IMR-90 (cell line): Measurements from ENCODE around the gene GAB1. TPM values are rescaled to one million over a fixed set of nuclear protein-coding genes. Genes with fewer than 3 reads are reported as not detected.

Experiments used
- ATAC-seq: fragments of 200-7000 bp; cut with Tn5 transposase; 2 replicates; pipeline ENCODE4 v1.9.1; 2020; ENCODE audit warnings: low read depth, mild to moderate bottlenecking, moderate library complexity
- BruUV-seq: library from RNA; stranded (reverse); fragments of 400-500 nt; replicated peaks from 2 replicates; lab custom pipeline; 2021; lab: Mats Ljungman, UMichigan
- CTCF ChIA-PET: fragments of 300-600 bp; formaldehyde crosslinking; extraction: SDS; loops from one replicate; lab custom pipeline; 2021; ENCODE audit warnings: antibody characterized with exemption; lab: Yijun Ruan, JAX
- POLR2A ChIA-PET: fragments of 300-600 bp; sonication (Branson Sonifier 250); formaldehyde crosslinking; loops from one replicate; lab custom pipeline; 2022; ENCODE audit warnings: antibody characterized with exemption; ENCODE audit not compliant: unreplicated experiment; lab: Charles Lee
- DNase-seq: peaks from one replicate; pipeline ENCODE4 v3.0.0; 2013
- H2AFZ ChIP-seq: replicated peaks from 2 replicates; pipeline ENCODE3; 2013; ENCODE audit warnings: low read length, mild to moderate bottlenecking; ENCODE audit not compliant: poor library complexity
- H2AK5ac ChIP-seq: 2 replicates; pipeline ENCODE4 v1.6.1; 2013; ENCODE audit warnings: low read depth, low read length, inconsistent platforms
- H2AK9ac ChIP-seq: replicated peaks from 2 replicates; pipeline ENCODE3; 2013; ENCODE audit warnings: mild to moderate bottlenecking, low read depth, low read length, moderate library complexity; ENCODE audit not compliant: poor library complexity
- H2BK120ac ChIP-seq: 2 replicates; pipeline ENCODE4 v1.6.1; 2013; ENCODE audit warnings: low read depth, low read length, inconsistent platforms
- H2BK15ac ChIP-seq: 3 replicates; pipeline ENCODE4 v1.6.1; 2013; ENCODE audit warnings: low read depth, low read length, inconsistent platforms
- H2BK20ac ChIP-seq: 2 replicates; pipeline ENCODE4 v1.6.1; 2013; ENCODE audit warnings: low read depth, mild to moderate bottlenecking, inconsistent platforms, low read length, moderate library complexity
- H2BK5ac ChIP-seq: 2 replicates; pipeline ENCODE4 v1.6.1; 2013; ENCODE audit warnings: mild to moderate bottlenecking, low read depth, low read length, inconsistent platforms; ENCODE audit not compliant: poor library complexity, severe bottlenecking
- H3K14ac ChIP-seq: replicated peaks from 2 replicates; pipeline ENCODE4 v1.6.1; 2013; ENCODE audit warnings: low read depth, low read length, inconsistent platforms
- H3K18ac ChIP-seq: 2 replicates; pipeline ENCODE4 v1.6.1; 2013; ENCODE audit warnings: low read depth, low read length, control low read depth
- H3K23ac ChIP-seq: 2 replicates; pipeline ENCODE4 v1.6.1; 2013; ENCODE audit warnings: low read depth, low read length, inconsistent platforms
- H3K27ac ChIP-seq: 2 replicates; pipeline ENCODE4 v1.5.1; 2013; ENCODE audit warnings: mild to moderate bottlenecking, control low read depth, low read length; ENCODE audit not compliant: insufficient read depth
- H3K27me3 ChIP-seq: 2 replicates; pipeline ENCODE4 v1.6.1; 2013; ENCODE audit warnings: low read length; ENCODE audit not compliant: control insufficient read depth, insufficient read depth
- H3K36me3 ChIP-seq: 2 replicates; pipeline ENCODE4 v1.6.1; 2013; ENCODE audit warnings: low read length, mixed read lengths; ENCODE audit not compliant: control insufficient read depth, insufficient read depth
- H3K4ac ChIP-seq: 2 replicates; pipeline ENCODE4 v1.6.1; 2013; ENCODE audit warnings: low read depth, low read length, inconsistent platforms
- H3K4me1 ChIP-seq: 2 replicates; pipeline ENCODE4 v1.6.1; 2013; ENCODE audit warnings: low read length, mixed read lengths; ENCODE audit not compliant: control insufficient read depth, insufficient read depth
- H3K4me2 ChIP-seq: 2 replicates; pipeline ENCODE4 v1.6.1; 2013; ENCODE audit warnings: low read depth, mild to moderate bottlenecking, control low read depth, low read length, moderate library complexity
- H3K4me3 ChIP-seq: 2 replicates; pipeline ENCODE4 v1.5.1; 2013; ENCODE audit warnings: low read depth, mild to moderate bottlenecking, control low read depth, low read length, moderate library complexity; ENCODE audit not compliant: insufficient read depth
- H3K56ac ChIP-seq: 2 replicates; pipeline ENCODE4 v1.6.1; 2013; ENCODE audit warnings: low read length, inconsistent platforms; ENCODE audit not compliant: insufficient read depth; ENCODE audit errors: extremely low read depth
- H3K79me1 ChIP-seq, 2 experiments: 2 replicates each; pipeline ENCODE4 v1.6.1; 2013; ENCODE audit warnings: low read length in 2 of 2, inconsistent platforms in 1 of 2, low read depth in 1 of 2
- H3K9ac ChIP-seq: 2 replicates; pipeline ENCODE4 v1.6.1; 2013; ENCODE audit warnings: low read depth, low read length, control low read depth
- H3K9me1 ChIP-seq: 2 replicates; pipeline ENCODE4 v1.6.1; 2013; ENCODE audit warnings: low read length, inconsistent platforms; ENCODE audit not compliant: insufficient read depth
- H3K9me3 ChIP-seq: 2 replicates; pipeline ENCODE4 v1.6.1; 2013; ENCODE audit warnings: low read length; ENCODE audit not compliant: control insufficient read depth, insufficient read depth
- H4K20me1 ChIP-seq: 2 replicates; pipeline ENCODE4 v1.6.1; 2013; ENCODE audit warnings: low read length, inconsistent platforms; ENCODE audit not compliant: insufficient read depth
- H4K5ac ChIP-seq: 2 replicates; pipeline ENCODE4 v1.6.1; 2013; ENCODE audit warnings: mild to moderate bottlenecking, low read depth, low read length, control low read depth
- H4K8ac ChIP-seq, 2 experiments: 2 replicates each; pipeline ENCODE4 v1.6.1; 2013; ENCODE audit warnings: low read depth in 2 of 2, low read length in 2 of 2, control low read depth in 1 of 2, inconsistent platforms in 1 of 2
- H4K91ac ChIP-seq: 2 replicates; pipeline ENCODE4 v1.6.1; 2013; ENCODE audit warnings: low read depth, low read length, inconsistent platforms; ENCODE audit not compliant: insufficient read depth
- BHLHE40 ChIP-seq: fragments of 150-350 bp; IDR thresholded peaks from 2 replicates; pipeline ENCODE4 v1.6.1; 2016; ENCODE audit warnings: mild to moderate bottlenecking, low read depth, low read length
- RAD21 ChIP-seq: IDR thresholded peaks from 2 replicates; pipeline ENCODE4 v1.6.1; 2012; ENCODE audit warnings: low read length, improper control_type of control experiment
- WGBS, 2 experiments: methylation state at CpG; one replicate each; pipeline versions ENCODE4 v1.1.5 to v1.1.7; 2013; ENCODE audit warnings: missing lambda C conversion rate in 2 of 2; ENCODE audit not compliant: insufficient read length in 1 of 2; ENCODE audit errors: extremely low coverage in 2 of 2; 5-methylcytosine and 5-hydroxymethylcytosine counted together
- dilution Hi-C: fragments of 300-500 bp; cut with HindIII; formaldehyde crosslinking; loops from one replicate; pipeline ENCODE4 v1.14.3; 2018; ENCODE audit warnings: low sequenced_read_pairs; ENCODE audit not compliant: unreplicated experiment
- in situ Hi-C: fragments of 300-500 bp; cut with MboI; formaldehyde crosslinking; loops from 3 replicates; pipeline ENCODE4 v1.14.3; 2019; ENCODE audit warnings: low sequenced_read_pairs, inconsistent platforms, mixed read lengths
- intact Hi-C: fragments of 100-400 bp; cut with micrococcal nuclease; formaldehyde crosslinking; loops from 2 replicates; pipeline ENCODE4 v1.10.0; 2022
- polyA plus RNA-seq, 3 experiments: library from polyadenylated mRNA; depleted of rRNA; stranded (reverse); fragments of >200 nt; gene quantifications; 2 replicates each; pipeline ENCODE4 v1.2.3, GENCODE V29; 2012; ENCODE audit warnings: low replicate concordance in 1 of 3
- total RNA-seq: library from RNA; depleted of rRNA; stranded (reverse); fragments of >200 nt; gene quantifications from 2 replicates; pipeline ENCODE4 v1.2.3, GENCODE V29; 2012

GAB1 gene
- total and polyA plus RNA-seq, 2 of the 4 experiments (the other 2 are of a cell fraction) = 2.8 to 12.0 TPM

DNA sequence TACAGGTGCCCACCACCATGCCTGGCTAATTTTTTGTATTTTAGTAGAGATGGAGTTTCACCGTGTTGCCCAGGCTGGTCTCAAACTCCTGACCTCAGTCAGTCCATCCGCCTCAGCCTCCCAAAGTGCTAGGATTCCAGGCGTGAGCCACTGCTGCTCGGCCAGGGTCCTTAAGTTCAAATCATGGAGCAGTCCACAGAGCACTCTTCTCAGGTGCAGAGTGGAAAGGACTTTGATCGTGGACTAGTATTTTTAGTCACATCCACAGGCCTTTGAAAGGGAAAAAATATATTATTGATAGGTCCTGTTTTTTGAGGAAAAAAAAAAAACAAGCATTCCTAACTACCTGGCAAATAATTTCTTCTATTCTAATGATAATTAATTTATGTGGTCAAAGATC, 31.2 kb downstream of the GAB1 start:
- Histone ChIP-seq H4K8ac (no peak overlapping the region), H3K9me3 (no peaks in the 10 kb centered on the region), H4K91ac (no peak overlapping the region), H3K27ac (no peak overlapping the region), H3K36me3 (no peaks in the 10 kb centered on the region), H3K4ac (no peak overlapping the region), H2AK5ac (no peak overlapping the region), H3K56ac (no peak overlapping the region), H3K9me1 (peaks cover 3% of the 10 kb centered on the region; the same call in 1 of the 2 replicates), H3K4me3 (no peak overlapping the region), H4K5ac (no peak overlapping the region), H2AFZ (no peak overlapping the region), H3K27me3 (no peaks in the 10 kb centered on the region), H3K9ac (no peak overlapping the region), H3K23ac (no peak overlapping the region), H3K18ac (no peak overlapping the region), H2BK120ac (no peak overlapping the region), H4K20me1 (peaks cover 6% of the 10 kb centered on the region; the same call in 1 of the 2 replicates), H2BK20ac (no peak overlapping the region), H3K4me2 (no peak overlapping the region), H2BK5ac (no peak overlapping the region), H2AK9ac (no peak overlapping the region), H3K14ac (no peak overlapping the region), H2BK15ac (no peak overlapping the region), H3K79me1 (peaks cover 26 to 39% of the 10 kb centered on the region in 2 experiments), H3K4me1 (no peaks in the 10 kb centered on the region; the same call in 1 of the 2 replicates)
- BruUV-seq = no TSS peak
- intact Hi-C loops = no loop called here
- ChIA-PET CTCF (no interaction called here), POLR2A (no interaction called here)
- ATAC-seq = no peak
- dilution Hi-C loops = no loop called here
- 100% methylated on average over 2 of the region's 5 CpGs; no CpG with 5 or more reads in 1 of the 2 experiments for WGBS, 2 experiments
- DNase-seq = no peak
- no peak for TF ChIP-seq BHLHE40
- no peak for TF ChIP-seq RAD21
- in situ Hi-C loops = no loop called here
